ENCODE measurements around the gene CEP104. TPM values are rescaled to one million over a fixed set of nuclear protein-coding genes. Genes with fewer than 3 reads are reported as not detected.

CEP104 gene
- total and polyA plus RNA-seq, 11 donors = 5.5 to 46.1 (median 33.0) TPM

DNA sequence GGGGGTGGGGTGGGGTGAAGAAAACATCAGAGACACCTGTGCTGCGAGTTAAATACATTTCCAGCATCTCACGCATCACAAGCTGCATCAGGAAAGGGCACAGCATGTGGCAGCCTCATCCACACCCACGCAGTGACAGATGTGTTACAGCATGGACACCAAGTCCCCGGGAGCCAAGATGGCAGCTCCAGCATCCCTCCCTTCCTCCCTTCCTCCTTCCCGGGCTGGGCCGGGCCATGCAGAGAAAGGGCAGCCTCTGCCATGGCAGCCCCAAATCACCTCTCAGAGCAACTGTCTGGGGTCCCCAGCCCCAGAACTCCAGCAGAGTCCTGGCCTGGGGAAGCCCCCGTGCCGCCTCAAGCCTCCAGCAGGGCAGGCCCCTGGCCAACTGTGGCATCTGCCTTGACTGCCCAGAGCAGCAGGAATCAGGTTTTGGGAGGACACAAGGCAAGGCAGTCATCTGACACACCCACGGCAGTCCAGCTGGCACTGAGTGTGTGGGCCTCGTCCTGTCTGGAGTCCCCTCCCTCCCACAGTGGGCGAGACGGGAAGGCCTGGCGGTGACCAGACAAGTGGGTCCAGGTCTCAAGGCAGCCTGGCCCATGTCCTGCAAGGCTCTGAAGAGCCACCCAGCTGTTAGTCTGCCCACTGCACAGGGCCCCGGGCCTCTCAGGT is 78.3 kb downstream of the CEP104 start:
- intact Hi-C loops (cut with DNase I) = no loop called here
- Histone ChIP-seq H3K36me3 (peaks cover 0 to 56% (median 50%) of the 10 kb centered on the region in 9 donors), H3K9me3 (no peaks in the 10 kb centered on the region), H3K27me3 (no peaks in the 10 kb centered on the region), H3K4me3 (no peak overlapping the region), H3K27ac (no peak overlapping the region), H3K4me1 (peaks cover 0 to 32% (median 17%) of the 10 kb centered on the region in 12 donors)
- 67 to 76% (median 69%) methylated on average over 14 of the region's 14 CpGs for WGBS, 4 donors
- peak in 1 of 5 donors; percentile 53 for DNase-seq
- no peak for TF ChIP-seq CTCF (IDR thresholded peaks at IDR 0.05)
- TF ChIP-seq POLR2A (IDR thresholded peaks at IDR 0.05) = no peak
- peak in 1 of 4 donors; percentile 40 for ATAC-seq

DNA sequence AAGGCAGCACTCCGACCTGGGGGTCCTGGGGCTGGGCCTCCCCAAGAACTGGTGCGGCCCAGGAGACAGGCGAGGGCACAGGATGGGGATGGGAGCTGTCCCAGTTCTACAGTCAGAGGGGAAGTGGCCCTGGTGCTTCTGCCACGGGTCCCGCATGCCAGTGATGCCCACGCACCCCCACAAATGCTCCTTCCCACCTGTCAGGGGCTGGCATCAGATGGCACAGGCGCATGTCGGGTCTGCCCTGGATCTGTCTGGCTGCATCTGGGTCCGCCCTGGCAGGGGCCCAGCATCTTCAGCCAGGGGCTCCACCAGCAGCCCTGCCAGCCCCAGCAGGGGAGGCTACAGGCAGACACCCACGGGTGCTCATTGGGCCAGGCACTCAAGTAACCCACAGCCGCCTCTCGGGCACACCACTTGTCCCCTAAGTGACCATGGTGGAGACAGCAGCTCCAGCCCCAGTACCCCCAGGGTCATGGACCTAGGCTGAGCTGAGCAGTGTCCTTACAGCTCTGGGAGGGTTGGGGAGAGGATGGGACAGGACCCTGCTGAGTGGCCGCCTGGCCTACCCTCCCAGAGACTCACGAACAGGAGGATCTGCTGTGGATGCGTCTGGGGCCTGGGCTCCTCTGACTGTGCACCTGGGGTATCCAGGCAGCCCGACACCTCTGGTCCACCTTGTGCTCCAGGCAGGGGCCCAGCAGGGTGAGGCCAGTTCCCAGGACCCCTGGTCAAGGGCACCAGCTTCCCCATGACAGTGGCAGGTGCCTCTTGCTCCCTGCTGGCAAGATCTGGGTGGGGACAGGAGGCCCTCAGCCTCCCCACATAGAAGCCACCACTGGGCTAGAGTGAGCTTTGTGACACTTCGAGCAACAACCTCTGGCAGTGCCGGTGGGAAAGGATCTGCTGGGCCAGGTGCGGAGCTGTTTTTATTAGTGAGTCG is 79.1 kb downstream of the CEP104 start:
- Histone ChIP-seq H3K27me3 (no peaks in the 10 kb centered on the region), H3K4me1 (peaks cover 0 to 40% (median 20%) of the 10 kb centered on the region in 12 donors), H3K36me3 (peaks cover 0 to 48% (median 41%) of the 10 kb centered on the region in 9 donors), H3K27ac (no peak overlapping the region), H3K9me3 (no peaks in the 10 kb centered on the region), H3K4me3 (no peak overlapping the region)
- no peak for TF ChIP-seq CTCF (IDR thresholded peaks at IDR 0.05)
- no peak for TF ChIP-seq POLR2A (IDR thresholded peaks at IDR 0.05)
- WGBS, 4 donors = 87 to 93% (median 89%) methylated on average over 9 to 20 of the region's 20 CpGs
- no peak for ATAC-seq
- intact Hi-C loops (cut with DNase I) = no loop called here
- DNase-seq = peak in 1 of 5 donors; percentile 24

- DNase-seq (no peak), ATAC-seq (no peak)
- H3K4me1 ChIP-seq = peaks cover 0 to 46% (median 22%) of the 10 kb centered on the region in 12 donors
- H3K4me3 ChIP-seq = no peak overlapping the region
- intact Hi-C loops (cut with DNase I) = no loop called here
- no peak overlapping the region for H3K27ac ChIP-seq
- WGBS, 4 donors = 86 to 89% (median 87%) methylated on average over 10 of the region's 10 CpGs
- peaks cover 0 to 40% (median 33%) of the 10 kb centered on the region in 9 donors for H3K36me3 ChIP-seq
- H3K9me3 ChIP-seq = no peaks in the 10 kb centered on the region
- H3K27me3 ChIP-seq = no peaks in the 10 kb centered on the region
- TF ChIP-seq POLR2A (IDR thresholded peaks at IDR 0.05) (no peak), CTCF (IDR thresholded peaks at IDR 0.05) (no peak)
Observed at GRCh38 chr1:3777078-3777547, 79.9 kb downstream of the CEP104 start.

All from heart left ventricle (tissue), 16 donors.